IMR-90 (cell line): ENCODE data around the gene SIAH3.

ENCODE experiments used
- BHLHE40 ChIP-seq: fragments of 150-350 bp; IDR thresholded peaks from 2 replicates; pipeline ENCODE4 v1.6.1; 2016; ENCODE audit warnings: mild to moderate bottlenecking, low read depth, low read length
- CEBPB ChIP-seq: IDR thresholded peaks from 2 replicates; pipeline ENCODE4 v1.6.1; 2012; ENCODE audit warnings: low read depth, low read length, improper control_type of control experiment
- CTCF ChIP-seq: conservative IDR thresholded peaks from 2 replicates; pipeline ENCODE4 v1.5.1; 2012; ENCODE audit warnings: mild to moderate bottlenecking, low read depth, low read length, improper control_type of control experiment
- ELK1 ChIP-seq: fragments of 150-350 bp; IDR thresholded peaks from 2 replicates; pipeline ENCODE4 v1.6.1; 2016; ENCODE audit warnings: low read depth, mild to moderate bottlenecking, low read length, moderate library complexity, borderline replicate concordance
- FOS ChIP-seq: fragments of 150-350 bp; IDR thresholded peaks from 2 replicates; pipeline ENCODE4 v1.6.1; 2016; ENCODE audit warnings: low read depth, low read length
- MAFK ChIP-seq: IDR thresholded peaks from 2 replicates; pipeline ENCODE4 v1.6.1; 2012; ENCODE audit warnings: low read depth, low read length, improper control_type of control experiment
- MXI1 ChIP-seq: IDR thresholded peaks from 2 replicates; pipeline ENCODE4 v1.6.1; 2012; ENCODE audit warnings: low read depth, mild to moderate bottlenecking, low read length, moderate library complexity, borderline replicate concordance
- POLR2A ChIP-seq: IDR thresholded peaks from 2 replicates; pipeline ENCODE4 v1.6.1; 2012; ENCODE audit warnings: mild to moderate bottlenecking, low read depth, low read length
- RAD21 ChIP-seq: IDR thresholded peaks from 2 replicates; pipeline ENCODE4 v1.6.1; 2012; ENCODE audit warnings: low read length, improper control_type of control experiment
- RCOR1 ChIP-seq: IDR thresholded peaks from 2 replicates; pipeline ENCODE4 v1.6.1; 2012; ENCODE audit warnings: mild to moderate bottlenecking, low read length, improper control_type of control experiment; ENCODE audit not compliant: insufficient replicate concordance
- RFX5 ChIP-seq: IDR thresholded peaks from 2 replicates; pipeline ENCODE4 v1.8.0; 2012; ENCODE audit warnings: low read depth, mild to moderate bottlenecking, low read length, moderate library complexity

- TF ChIP-seq BHLHE40, result no peak
- no peak for TF ChIP-seq CEBPB
- no peak for TF ChIP-seq FOS
- TF ChIP-seq CTCF, result no peak
- no peak for TF ChIP-seq POLR2A
- TF ChIP-seq RFX5, result no peak
- no peak for TF ChIP-seq RAD21
- no peak for TF ChIP-seq MAFK
- no peak for TF ChIP-seq ELK1
- TF ChIP-seq RCOR1, result no peak
- no peak for TF ChIP-seq MXI1
Observed at GRCh38 chr13:45850027-45850613, 1.4 kb downstream of the SIAH3 start.
